GM23248 (cell line): ENCODE measurements around the gene SARDH.

Source experiments
- EZH2 ChIP-seq: fragments of 200-600 bp; sonication (generic); IDR thresholded peaks from 2 replicates; pipeline ENCODE4 v1.6.1; 2018; ENCODE audit warnings: antibody characterized with exemption, mild to moderate bottlenecking; ENCODE audit not compliant: insufficient read depth, poor library complexity, severe bottlenecking
- EZH2phosphoT487 ChIP-seq: fragments of 200-600 bp; sonication (generic); IDR thresholded peaks from 2 replicates; pipeline ENCODE4 v1.6.1; 2018; ENCODE audit warnings: antibody characterized with exemption, moderate library complexity, mild to moderate bottlenecking, low read depth; ENCODE audit not compliant: insufficient read depth

- no peak for TF ChIP-seq EZH2phosphoT487
- no peak for TF ChIP-seq EZH2
Observed at GRCh38 chr9:133693703-133694529, 44.2 kb downstream of the SARDH start.
